UCSD-AML1 (cell line): Measurements from ENCODE around the gene SIL1.

Experiments
- DNase-seq: peaks from one replicate; lab custom pipeline; 2025; ENCODE audit not compliant: unreplicated experiment; lab: John Stamatoyannopoulos, UW

SIL1 gene

GRCh38 chr5:138963763-138964371, 234.3 kb downstream of the SIL1 start:
- no peak for DNase-seq

- no peak for DNase-seq
Measured at GRCh38 chr5:138962614-138963370, 235.4 kb downstream of the SIL1 start.

GRCh38 chr5:138961729-138962128, 236.4 kb downstream of the SIL1 start:
- no peak for DNase-seq

- DNase-seq = no peak
Measured at GRCh38 chr5:138961221-138961620, 236.9 kb downstream of the SIL1 start.

GRCh38 chr5:138960145-138960692, 237.9 kb downstream of the SIL1 start:
- DNase-seq = no peak

- DNase-seq = no peak
Measured at GRCh38 chr5:138956801-138957200, 241.4 kb downstream of the SIL1 start.

GRCh38 chr5:138955671-138956295, 242.4 kb downstream of the SIL1 start:
- DNase-seq = no peak

- no peak for DNase-seq
Measured at GRCh38 chr5:138955013-138955660, 243.0 kb downstream of the SIL1 start.

- no peak for DNase-seq
Measured at GRCh38 chr5:138954257-138955012, 243.7 kb downstream of the SIL1 start.

GRCh38 chr5:138953387-138954256, 244.5 kb downstream of the SIL1 start:
- no peak for DNase-seq

- no peak for DNase-seq
Measured at GRCh38 chr5:138952962-138953361, 245.2 kb downstream of the SIL1 start.

- no peak for DNase-seq
Measured at GRCh38 chr5:138951986-138952735, 246.0 kb downstream of the SIL1 start.

GRCh38 chr5:138951091-138951985, 246.8 kb downstream of the SIL1 start:
- DNase-seq = no peak

GRCh38 chr5:138950421-138951031, 247.6 kb downstream of the SIL1 start:
- no peak for DNase-seq

- no peak for DNase-seq
Measured at GRCh38 chr5:138949988-138950387, 248.2 kb downstream of the SIL1 start.

- DNase-seq = no peak
Measured at GRCh38 chr5:138949223-138949574, 249.0 kb downstream of the SIL1 start.

- no peak for DNase-seq
Measured at GRCh38 chr5:138948471-138949222, 249.5 kb downstream of the SIL1 start.
